ENCODE results near the gene C10orf120.

DNA sequence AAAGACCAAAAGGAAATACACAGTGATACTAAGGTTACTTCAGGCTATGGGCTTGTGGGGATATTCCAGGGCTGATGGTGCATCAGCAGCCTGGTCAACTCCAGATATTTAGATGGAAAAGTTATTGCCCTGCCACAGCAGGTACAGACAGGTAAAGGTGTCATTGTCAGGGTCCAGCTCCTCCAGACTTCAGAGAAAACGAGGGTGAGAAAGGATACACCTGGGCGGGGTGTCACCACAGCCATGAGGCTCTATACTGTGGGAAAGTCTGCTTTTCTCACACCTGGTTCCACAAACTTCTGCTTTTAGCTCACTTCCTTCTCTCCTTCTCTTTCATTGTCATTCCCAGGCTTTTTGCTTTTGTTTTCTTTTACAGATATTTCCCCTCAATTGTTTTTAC is 2.0 kb upstream of the C10orf120 start:
- TF ChIP-seq POLR2A (IDR thresholded peaks at IDR 0.05), result no peak
- TF ChIP-seq, protein P1, sequence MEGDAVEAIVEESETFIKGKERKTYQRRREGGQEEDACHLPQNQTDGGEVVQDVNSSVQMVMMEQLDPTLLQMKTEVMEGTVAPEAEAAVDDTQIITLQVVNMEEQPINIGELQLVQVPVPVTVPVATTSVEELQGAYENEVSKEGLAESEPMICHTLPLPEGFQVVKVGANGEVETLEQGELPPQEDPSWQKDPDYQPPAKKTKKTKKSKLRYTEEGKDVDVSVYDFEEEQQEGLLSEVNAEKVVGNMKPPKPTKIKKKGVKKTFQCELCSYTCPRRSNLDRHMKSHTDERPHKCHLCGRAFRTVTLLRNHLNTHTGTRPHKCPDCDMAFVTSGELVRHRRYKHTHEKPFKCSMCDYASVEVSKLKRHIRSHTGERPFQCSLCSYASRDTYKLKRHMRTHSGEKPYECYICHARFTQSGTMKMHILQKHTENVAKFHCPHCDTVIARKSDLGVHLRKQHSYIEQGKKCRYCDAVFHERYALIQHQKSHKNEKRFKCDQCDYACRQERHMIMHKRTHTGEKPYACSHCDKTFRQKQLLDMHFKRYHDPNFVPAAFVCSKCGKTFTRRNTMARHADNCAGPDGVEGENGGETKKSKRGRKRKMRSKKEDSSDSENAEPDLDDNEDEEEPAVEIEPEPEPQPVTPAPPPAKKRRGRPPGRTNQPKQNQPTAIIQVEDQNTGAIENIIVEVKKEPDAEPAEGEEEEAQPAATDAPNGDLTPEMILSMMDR (IDR thresholded peaks at IDR 0.05), result no peak
- no peak for TF ChIP-seq EP300 (IDR thresholded peaks at IDR 0.05; ENCODE audit: low read depth)
- no peak for TF ChIP-seq POLR2AphosphoS5 (IDR thresholded peaks at IDR 0.05)
